ENCODE results near the gene PLCB1. TPM values are rescaled to one million over a fixed set of nuclear protein-coding genes. Genes with fewer than 3 reads are reported as not detected.

PLCB1 gene
- total RNA-seq, 4 donors from 2014 or later = 13.5 to 110 (median 30.4) TPM

GRCh38 chr20:8335495-8336195 lies 203.6 kb downstream of the PLCB1 start:
- H3K4me1 ChIP-seq = no peaks in the 10 kb centered on the region
- no peak for DNase-seq
- no peaks in the 10 kb centered on the region for H3K9me3 ChIP-seq
- no peak overlapping the region for H3K27ac ChIP-seq
- H3K36me3 ChIP-seq = no peaks in the 10 kb centered on the region
- H3K4me3 ChIP-seq = no peak overlapping the region
- TF ChIP-seq, protein P1, sequence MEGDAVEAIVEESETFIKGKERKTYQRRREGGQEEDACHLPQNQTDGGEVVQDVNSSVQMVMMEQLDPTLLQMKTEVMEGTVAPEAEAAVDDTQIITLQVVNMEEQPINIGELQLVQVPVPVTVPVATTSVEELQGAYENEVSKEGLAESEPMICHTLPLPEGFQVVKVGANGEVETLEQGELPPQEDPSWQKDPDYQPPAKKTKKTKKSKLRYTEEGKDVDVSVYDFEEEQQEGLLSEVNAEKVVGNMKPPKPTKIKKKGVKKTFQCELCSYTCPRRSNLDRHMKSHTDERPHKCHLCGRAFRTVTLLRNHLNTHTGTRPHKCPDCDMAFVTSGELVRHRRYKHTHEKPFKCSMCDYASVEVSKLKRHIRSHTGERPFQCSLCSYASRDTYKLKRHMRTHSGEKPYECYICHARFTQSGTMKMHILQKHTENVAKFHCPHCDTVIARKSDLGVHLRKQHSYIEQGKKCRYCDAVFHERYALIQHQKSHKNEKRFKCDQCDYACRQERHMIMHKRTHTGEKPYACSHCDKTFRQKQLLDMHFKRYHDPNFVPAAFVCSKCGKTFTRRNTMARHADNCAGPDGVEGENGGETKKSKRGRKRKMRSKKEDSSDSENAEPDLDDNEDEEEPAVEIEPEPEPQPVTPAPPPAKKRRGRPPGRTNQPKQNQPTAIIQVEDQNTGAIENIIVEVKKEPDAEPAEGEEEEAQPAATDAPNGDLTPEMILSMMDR (IDR thresholded peaks at IDR 0.05) = no peak
- TF ChIP-seq POLR2A (IDR thresholded peaks at IDR 0.05) = no peak
- intact Hi-C loops (cut with DNase I; ENCODE audit: low total_unique reads) = no loop called here
- no peaks in the 10 kb centered on the region for H3K27me3 ChIP-seq

DNA sequence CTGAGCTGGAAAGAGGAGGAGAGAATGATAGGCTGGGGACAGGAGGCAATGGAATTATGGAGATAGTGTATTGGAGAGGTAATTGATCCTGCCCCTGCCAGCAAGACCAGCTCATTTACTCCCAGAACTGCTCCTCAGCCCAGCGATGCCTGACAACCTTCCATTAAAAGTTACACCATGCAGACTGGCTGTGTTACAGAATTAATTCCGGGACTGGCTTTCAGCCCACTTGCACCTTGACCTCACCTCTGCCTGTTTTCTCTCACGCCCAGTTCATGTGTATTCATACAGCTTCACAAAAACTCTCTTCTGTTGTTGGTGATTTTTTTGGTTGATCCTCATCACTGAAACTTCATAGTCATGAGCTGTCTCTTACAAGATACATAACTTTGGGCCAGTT lies 207.3 kb downstream of the PLCB1 start:
- no peak for DNase-seq
- Histone ChIP-seq H3K36me3 (no peaks in the 10 kb centered on the region), H3K9me3 (no peaks in the 10 kb centered on the region), H3K4me3 (no peak overlapping the region), H3K27me3 (no peaks in the 10 kb centered on the region), H3K27ac (no peak overlapping the region), H3K4me1 (no peaks in the 10 kb centered on the region)
- TF ChIP-seq, protein P1 (IDR thresholded peaks at IDR 0.05) = no peak
- TF ChIP-seq POLR2A (IDR thresholded peaks at IDR 0.05) = no peak
- intact Hi-C loops (cut with DNase I; ENCODE audit: low total_unique reads) = no loop called here

- no peak for DNase-seq
- Histone ChIP-seq H3K4me3 (no peak overlapping the region), H3K9me3 (no peaks in the 10 kb centered on the region), H3K27me3 (no peaks in the 10 kb centered on the region), H3K4me1 (no peaks in the 10 kb centered on the region), H3K36me3 (no peaks in the 10 kb centered on the region), H3K27ac (no peak overlapping the region)
- intact Hi-C loops (cut with DNase I; ENCODE audit: low total_unique reads) = no loop called here
- TF ChIP-seq POLR2A (IDR thresholded peaks at IDR 0.05) = no peak
- TF ChIP-seq, protein P1 (IDR thresholded peaks at IDR 0.05) = no peak
Observed at GRCh38 chr20:8342391-8342790, 210.3 kb downstream of the PLCB1 start.

- intact Hi-C loops (cut with DNase I; ENCODE audit: low total_unique reads) = no loop called here
- no peaks in the 10 kb centered on the region for H3K36me3 ChIP-seq
Observed at GRCh38 chr20:8344106-8344505, 212.0 kb downstream of the PLCB1 start.

DNA sequence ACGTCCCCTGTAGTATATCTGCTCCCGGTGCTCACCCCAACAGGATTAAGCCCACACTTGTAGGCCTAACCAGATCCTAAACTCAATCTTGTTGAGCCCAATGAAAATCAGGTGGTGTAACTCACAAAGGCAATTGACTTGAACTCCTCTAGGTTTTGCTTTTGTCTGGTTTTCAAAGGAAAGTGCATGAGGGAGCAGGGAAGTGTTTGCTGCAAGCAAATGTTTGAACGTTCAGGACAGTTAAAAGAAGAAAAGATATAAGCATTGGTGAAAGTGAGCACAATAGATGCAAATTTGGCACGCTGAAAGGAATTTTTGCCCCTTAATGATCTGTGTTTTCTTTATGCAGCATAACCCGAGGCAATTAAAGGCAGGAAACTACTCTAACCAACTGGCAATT lies 212.6 kb downstream of the PLCB1 start:
- Histone ChIP-seq H3K4me3 (no peak overlapping the region), H3K4me1 (no peaks in the 10 kb centered on the region), H3K9me3 (no peaks in the 10 kb centered on the region), H3K27ac (no peak overlapping the region), H3K36me3 (no peaks in the 10 kb centered on the region), H3K27me3 (no peaks in the 10 kb centered on the region)
- TF ChIP-seq POLR2A (IDR thresholded peaks at IDR 0.05) = no peak
- TF ChIP-seq, protein P1 (IDR thresholded peaks at IDR 0.05) = no peak
- DNase-seq = no peak
- intact Hi-C loops (cut with DNase I; ENCODE audit: low total_unique reads) = no loop called here

More at GRCh38 chr20:8344106-8344505, 212.0 kb downstream of the PLCB1 start:
- Histone ChIP-seq H3K27ac (no peak overlapping the region), H3K9me3 (no peaks in the 10 kb centered on the region), H3K4me3 (no peak overlapping the region), H3K4me1 (no peaks in the 10 kb centered on the region), H3K27me3 (no peaks in the 10 kb centered on the region)
- TF ChIP-seq POLR2A (IDR thresholded peaks at IDR 0.05) = no peak
- TF ChIP-seq, protein P1 (IDR thresholded peaks at IDR 0.05) = no peak
- DNase-seq = no peak

Data from uterus (tissue), 4 donors.